HUES6 (cell line): ENCODE data around the gene GRIA1.
A peak's percentile ranks its signal among the peaks of the same experiment; 100 is the strongest.

Experiments used
- H3K27ac ChIP-seq: 2 replicates; pipeline ENCODE4 v1.7.0; 2013; ENCODE audit warnings: low read depth, mild to moderate bottlenecking, low read length, inconsistent platforms
- H3K27me3 ChIP-seq: 2 replicates; pipeline ENCODE4 v1.6.1; 2013; ENCODE audit warnings: low read length; ENCODE audit not compliant: control insufficient read depth, insufficient read depth
- H3K36me3 ChIP-seq: 2 replicates; pipeline ENCODE4 v1.6.1; 2013; ENCODE audit warnings: low read length; ENCODE audit not compliant: control insufficient read depth, insufficient read depth
- H3K4me1 ChIP-seq: 2 replicates; pipeline ENCODE4 v1.6.1; 2013; ENCODE audit warnings: low read length; ENCODE audit not compliant: control insufficient read depth, insufficient read depth
- H3K4me3 ChIP-seq: 2 replicates; pipeline ENCODE4 v1.5.1; 2013; ENCODE audit warnings: low read depth, low read length
- H3K9ac ChIP-seq: one replicate; pipeline ENCODE4 v1.6.1; 2013; ENCODE audit warnings: mild to moderate bottlenecking, low read length
- H3K9me3 ChIP-seq: 2 replicates; pipeline ENCODE4 v1.6.1; 2013; ENCODE audit warnings: low read depth, low read length; ENCODE audit not compliant: control insufficient read depth, insufficient read depth

The GRIA1 gene

DNA sequence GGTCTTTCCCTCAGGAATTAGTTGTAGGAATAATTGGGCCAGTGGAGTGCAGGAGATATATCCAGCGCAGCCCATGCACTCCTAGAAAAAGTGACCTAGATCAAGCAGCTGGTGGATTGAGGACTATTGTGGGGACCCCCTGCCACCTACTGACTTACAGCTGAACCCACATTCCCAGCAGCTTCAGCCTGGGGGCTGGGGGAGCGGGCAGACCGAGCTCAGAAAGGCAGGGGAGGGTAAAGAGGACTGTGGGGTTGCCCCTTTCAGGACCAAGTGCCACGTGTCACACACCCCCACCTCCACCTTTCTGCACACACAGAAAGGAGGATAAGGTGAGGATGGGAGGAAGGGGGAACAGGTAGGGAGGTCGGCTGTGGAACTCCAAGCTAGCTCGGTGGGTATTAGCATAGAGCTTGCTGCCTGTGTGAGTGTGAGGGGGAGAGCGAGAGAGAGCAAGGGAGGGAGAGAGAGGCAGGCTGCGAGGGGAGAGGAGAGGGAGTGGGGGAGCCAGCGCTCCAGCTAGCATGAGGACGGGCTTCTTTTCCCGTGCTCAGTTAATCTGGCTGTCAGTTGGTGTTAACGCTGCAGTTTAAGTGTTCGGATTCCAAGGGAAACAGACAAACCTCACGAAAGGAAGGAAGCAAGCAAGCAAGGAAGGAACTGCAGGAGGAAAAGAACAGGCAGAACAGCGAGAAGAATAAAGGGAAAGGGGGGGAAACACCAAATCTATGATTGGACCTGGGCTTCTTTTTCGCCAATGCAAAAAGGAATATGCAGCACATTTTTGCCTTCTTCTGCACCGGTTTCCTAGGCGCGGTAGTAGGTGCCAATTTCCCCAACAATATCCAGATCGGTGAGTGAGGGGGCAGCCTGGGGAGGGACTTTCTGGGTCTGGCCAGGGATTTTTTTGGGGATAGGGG, at the start of gene GRIA1:
Gene GRIA1, plus strand, starts transcription at position 553 of the 920 bp plus-strand sequence.
- H3K36me3 ChIP-seq, result no peaks in the 10 kb centered on the region
- no peaks in the 10 kb centered on the region for H3K9me3 ChIP-seq
- peak within 1 kb of the TSS; percentile 34 for H3K9ac ChIP-seq
- no peak within 1 kb of the TSS for H3K27ac ChIP-seq
- H3K4me1 ChIP-seq, result peaks cover 14% of the 10 kb centered on the region
- H3K27me3 ChIP-seq, result peaks cover 31% of the 10 kb centered on the region
- peak within 1 kb of the TSS; percentile 70 for H3K4me3 ChIP-seq

- Histone ChIP-seq H3K4me1 (peaks cover 9% of the 10 kb centered on the region), H3K4me3 (no peak overlapping the region), H3K9me3 (no peaks in the 10 kb centered on the region), H3K27ac (no peak overlapping the region), H3K36me3 (no peaks in the 10 kb centered on the region), H3K27me3 (no peaks in the 10 kb centered on the region), H3K9ac (no peak overlapping the region)
Measured at GRCh38 chr5:153445875-153446579, 44.4 kb upstream of the GRIA1 start.

GRCh38 chr5:153447534-153447933, 42.9 kb upstream of the GRIA1 start:
- peaks cover 9% of the 10 kb centered on the region for H3K4me1 ChIP-seq
- no peaks in the 10 kb centered on the region for H3K36me3 ChIP-seq
- no peak overlapping the region for H3K9ac ChIP-seq
- H3K27me3 ChIP-seq, result no peaks in the 10 kb centered on the region
- H3K4me3 ChIP-seq, result no peak overlapping the region
- no peaks in the 10 kb centered on the region for H3K9me3 ChIP-seq
- no peak overlapping the region for H3K27ac ChIP-seq

GRCh38 chr5:153456354-153456753, 34.1 kb upstream of the GRIA1 start:
- H3K9me3 ChIP-seq, result no peaks in the 10 kb centered on the region
- H3K27me3 ChIP-seq, result no peaks in the 10 kb centered on the region
- H3K36me3 ChIP-seq, result no peaks in the 10 kb centered on the region

DNA sequence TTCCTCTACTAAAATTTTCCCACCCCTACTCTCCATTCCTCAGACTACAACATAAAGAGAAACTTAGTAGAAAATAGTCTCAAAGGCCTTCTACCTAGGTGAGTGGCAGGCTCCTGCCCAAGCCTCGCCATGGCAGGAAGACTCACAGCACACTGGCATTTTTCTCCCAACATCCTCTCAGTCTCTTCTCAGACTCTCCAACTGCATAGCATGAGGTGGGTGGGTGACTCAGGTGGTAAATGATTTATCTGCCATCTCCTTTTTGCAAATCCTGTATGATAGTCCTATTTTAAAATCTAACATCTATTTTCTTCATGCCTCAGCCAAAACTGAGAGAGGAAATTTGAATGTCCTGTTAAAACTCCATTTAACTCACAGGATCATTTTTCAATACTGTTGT, 33.5 kb upstream of the GRIA1 start:
- H3K36me3 ChIP-seq, result no peaks in the 10 kb centered on the region
- H3K27ac ChIP-seq, result no peak overlapping the region
- H3K27me3 ChIP-seq, result no peaks in the 10 kb centered on the region
- no peaks in the 10 kb centered on the region for H3K9me3 ChIP-seq
- H3K9ac ChIP-seq, result no peak overlapping the region
- H3K4me1 ChIP-seq, result peaks cover 11% of the 10 kb centered on the region
- no peak overlapping the region for H3K4me3 ChIP-seq

More at GRCh38 chr5:153456354-153456753, 34.1 kb upstream of the GRIA1 start:
- H3K4me3 ChIP-seq, result no peak overlapping the region
- no peak overlapping the region; the same call in 1 of the 2 replicates for H3K27ac ChIP-seq
- H3K9ac ChIP-seq, result no peak overlapping the region
- peaks cover 11% of the 10 kb centered on the region for H3K4me1 ChIP-seq

- Histone ChIP-seq H3K4me3 (no peak overlapping the region), H3K36me3 (no peaks in the 10 kb centered on the region), H3K9me3 (no peaks in the 10 kb centered on the region), H3K9ac (no peak overlapping the region), H3K27ac (no peak overlapping the region), H3K27me3 (no peaks in the 10 kb centered on the region), H3K4me1 (peaks cover 11% of the 10 kb centered on the region)
Measured at GRCh38 chr5:153458268-153458667, 32.2 kb upstream of the GRIA1 start.

DNA sequence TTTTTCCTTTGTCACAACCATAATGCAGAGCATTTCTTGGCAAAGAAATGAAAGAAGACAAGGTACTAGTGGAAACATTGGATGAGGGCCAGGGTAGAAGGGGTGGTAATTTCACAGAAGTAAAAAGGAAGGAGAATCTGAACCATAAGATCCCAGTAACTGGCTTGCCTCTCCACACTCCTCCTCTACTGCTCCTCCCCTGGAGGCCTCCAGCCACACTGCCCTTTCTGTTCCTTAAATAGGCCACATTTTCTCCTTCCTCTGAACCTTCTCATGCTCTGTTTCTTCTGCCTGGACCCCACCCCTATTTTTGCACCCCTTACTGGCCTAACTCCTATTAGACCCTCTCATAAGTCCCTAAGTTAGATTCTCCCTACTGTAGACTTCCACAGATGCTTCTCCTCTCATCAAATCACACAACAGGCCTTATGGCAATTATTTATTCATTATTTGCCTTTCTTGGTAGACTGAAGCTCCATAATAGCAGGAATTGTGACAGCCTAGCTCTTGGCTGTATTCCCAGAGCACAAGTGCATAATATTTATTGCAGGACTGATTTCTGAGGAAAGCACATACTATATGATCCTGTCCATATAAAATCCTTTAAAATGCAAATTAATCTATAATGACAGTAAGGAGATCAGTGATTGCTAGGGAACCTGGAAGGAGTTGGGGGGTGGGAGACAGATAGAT, 31.3 kb upstream of the GRIA1 start:
- Histone ChIP-seq H3K27ac (no peak overlapping the region), H3K9me3 (no peaks in the 10 kb centered on the region), H3K36me3 (no peaks in the 10 kb centered on the region), H3K9ac (no peak overlapping the region), H3K4me1 (peaks cover 11% of the 10 kb centered on the region), H3K4me3 (no peak overlapping the region), H3K27me3 (no peaks in the 10 kb centered on the region)

- Histone ChIP-seq H3K4me1 (peaks cover 11% of the 10 kb centered on the region), H3K27ac (no peak overlapping the region), H3K9ac (no peak overlapping the region), H3K4me3 (no peak overlapping the region), H3K36me3 (no peaks in the 10 kb centered on the region), H3K9me3 (no peaks in the 10 kb centered on the region), H3K27me3 (no peaks in the 10 kb centered on the region)
Measured at GRCh38 chr5:153460421-153460820, 30.0 kb upstream of the GRIA1 start.

GRCh38 chr5:153461341-153461740, 29.1 kb upstream of the GRIA1 start:
- H3K27me3 ChIP-seq, result no peaks in the 10 kb centered on the region
- H3K27ac ChIP-seq, result no peak overlapping the region
- no peak overlapping the region for H3K9ac ChIP-seq
- H3K9me3 ChIP-seq, result 0 out of 2 replicates have a peak, but pooled peaks cover 3% of the 10 kb centered on the region
- H3K4me1 ChIP-seq, result peaks cover 8% of the 10 kb centered on the region
- no peak overlapping the region for H3K4me3 ChIP-seq
- no peaks in the 10 kb centered on the region for H3K36me3 ChIP-seq

- no peaks in the 10 kb centered on the region for H3K36me3 ChIP-seq
- no peaks in the 10 kb centered on the region for H3K4me1 ChIP-seq
- H3K27me3 ChIP-seq, result no peaks in the 10 kb centered on the region
- no peak overlapping the region for H3K4me3 ChIP-seq
- H3K9me3 ChIP-seq, result 0 out of 2 replicates have a peak, but pooled peaks cover 3% of the 10 kb centered on the region
- no peak overlapping the region for H3K9ac ChIP-seq
- no peak overlapping the region for H3K27ac ChIP-seq
Measured at GRCh38 chr5:153463806-153464205, 26.7 kb upstream of the GRIA1 start.
